NB4 (cell line): ENCODE data around the gene DDX42.
A peak's percentile ranks its signal among the peaks of the same experiment; 100 is the strongest.

ENCODE experiments used
- DNase-seq: peaks from one replicate; pipeline ENCODE4 v3.0.0; 2010; ENCODE audit warnings: low read depth
- H3K4me3 ChIP-seq: one replicate; pipeline ENCODE4 v1.5.1; 2011; ENCODE audit warnings: mild to moderate bottlenecking, low read depth, low read length, moderate library complexity
- MYC ChIP-seq: IDR thresholded peaks from 2 replicates; pipeline ENCODE4 v1.6.1; 2011; ENCODE audit warnings: low read depth, low read length
- POLR2A ChIP-seq: IDR thresholded peaks from 2 replicates; pipeline ENCODE4 v1.6.1; 2011; ENCODE audit warnings: mild to moderate bottlenecking; ENCODE audit not compliant: insufficient read length; ENCODE audit errors: extremely low read depth
- TF ChIP-seq, protein P1 (sequence below): IDR thresholded peaks from 2 replicates; pipeline ENCODE4 v1.6.1; 2011; ENCODE audit warnings: low read depth, low read length
- TF ChIP-seq, protein P2 (sequence below): IDR thresholded peaks from one replicate; pipeline ENCODE4 v1.5.1; 2012; ENCODE audit warnings: low read depth, low read length

Gene DDX42

GRCh38 chr17:63836811-63837210 is 62.8 kb downstream of the DDX42 start:
- no peak for DNase-seq
- TF ChIP-seq, protein P1, sequence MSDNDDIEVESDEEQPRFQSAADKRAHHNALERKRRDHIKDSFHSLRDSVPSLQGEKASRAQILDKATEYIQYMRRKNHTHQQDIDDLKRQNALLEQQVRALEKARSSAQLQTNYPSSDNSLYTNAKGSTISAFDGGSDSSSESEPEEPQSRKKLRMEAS: no peak
- TF ChIP-seq MYC: no peak
- TF ChIP-seq, protein P2, sequence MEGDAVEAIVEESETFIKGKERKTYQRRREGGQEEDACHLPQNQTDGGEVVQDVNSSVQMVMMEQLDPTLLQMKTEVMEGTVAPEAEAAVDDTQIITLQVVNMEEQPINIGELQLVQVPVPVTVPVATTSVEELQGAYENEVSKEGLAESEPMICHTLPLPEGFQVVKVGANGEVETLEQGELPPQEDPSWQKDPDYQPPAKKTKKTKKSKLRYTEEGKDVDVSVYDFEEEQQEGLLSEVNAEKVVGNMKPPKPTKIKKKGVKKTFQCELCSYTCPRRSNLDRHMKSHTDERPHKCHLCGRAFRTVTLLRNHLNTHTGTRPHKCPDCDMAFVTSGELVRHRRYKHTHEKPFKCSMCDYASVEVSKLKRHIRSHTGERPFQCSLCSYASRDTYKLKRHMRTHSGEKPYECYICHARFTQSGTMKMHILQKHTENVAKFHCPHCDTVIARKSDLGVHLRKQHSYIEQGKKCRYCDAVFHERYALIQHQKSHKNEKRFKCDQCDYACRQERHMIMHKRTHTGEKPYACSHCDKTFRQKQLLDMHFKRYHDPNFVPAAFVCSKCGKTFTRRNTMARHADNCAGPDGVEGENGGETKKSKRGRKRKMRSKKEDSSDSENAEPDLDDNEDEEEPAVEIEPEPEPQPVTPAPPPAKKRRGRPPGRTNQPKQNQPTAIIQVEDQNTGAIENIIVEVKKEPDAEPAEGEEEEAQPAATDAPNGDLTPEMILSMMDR: no peak
- TF ChIP-seq POLR2A: no peak
- no peak overlapping the region for H3K4me3 ChIP-seq

DNA sequence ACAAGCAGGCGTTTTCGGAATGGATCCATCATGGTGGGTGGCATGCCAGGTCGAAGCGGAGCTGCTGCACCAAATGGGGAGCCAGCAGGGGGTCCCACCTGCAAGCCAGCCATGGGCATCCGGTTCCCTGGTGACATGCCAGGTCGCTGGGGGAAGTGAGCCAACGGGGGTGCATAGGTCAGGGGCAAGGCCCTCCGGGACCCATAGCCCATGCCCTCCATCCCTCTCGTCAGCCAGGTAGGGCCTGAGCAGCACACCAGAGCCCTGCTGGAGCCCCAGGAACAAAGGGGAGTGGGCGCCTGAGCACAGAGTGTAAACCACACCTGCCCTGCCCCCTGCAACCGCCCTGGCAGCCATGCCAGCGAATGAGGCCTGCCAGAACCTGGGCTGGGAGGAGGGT is 63.5 kb downstream of the DDX42 start:
- DNase-seq: no peak
- H3K4me3 ChIP-seq: no peak overlapping the region
- TF ChIP-seq, protein P2: no peak
- TF ChIP-seq POLR2A (no peak), MYC (no peak)
- TF ChIP-seq, protein P1: no peak

- DNase-seq: no peak
- H3K4me3 ChIP-seq: no peak overlapping the region
- no peak for TF ChIP-seq MYC
- no peak for TF ChIP-seq POLR2A
- TF ChIP-seq, protein P2: no peak
- TF ChIP-seq, protein P1: no peak
Measured at GRCh38 chr17:63837962-63838600, 64.1 kb downstream of the DDX42 start.

DNA sequence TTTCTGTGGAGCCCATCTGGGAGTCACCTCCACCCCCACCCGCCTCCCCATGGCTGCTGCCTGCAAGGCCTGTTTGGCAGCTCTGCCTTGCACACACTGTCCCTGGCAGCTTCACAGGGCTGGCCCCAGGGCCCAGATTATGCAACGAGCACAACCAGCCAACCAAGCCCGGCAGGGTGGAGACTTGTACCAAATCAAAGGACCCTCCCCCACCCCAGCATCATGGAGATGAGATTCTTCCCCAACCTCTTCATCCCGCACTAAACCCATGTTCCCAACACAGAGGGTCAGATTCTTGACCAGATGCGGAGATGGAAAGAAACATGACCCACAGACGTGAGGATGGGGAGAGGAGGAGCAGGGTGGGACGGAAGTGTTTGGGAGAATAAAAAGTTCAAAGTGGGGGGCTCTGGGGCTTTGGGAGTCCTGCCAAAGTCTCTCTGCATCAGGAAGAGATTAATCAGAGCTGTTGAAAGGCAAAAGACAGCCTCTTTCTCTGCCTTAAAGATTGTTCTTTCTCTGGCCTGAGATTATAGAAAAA is 64.7 kb downstream of the DDX42 start:
- DNase-seq: peak; percentile 50
- TF ChIP-seq, protein P2: no peak
- no peak for TF ChIP-seq POLR2A
- TF ChIP-seq, protein P1: no peak
- TF ChIP-seq MYC: no peak
- no peak overlapping the region for H3K4me3 ChIP-seq

DNA sequence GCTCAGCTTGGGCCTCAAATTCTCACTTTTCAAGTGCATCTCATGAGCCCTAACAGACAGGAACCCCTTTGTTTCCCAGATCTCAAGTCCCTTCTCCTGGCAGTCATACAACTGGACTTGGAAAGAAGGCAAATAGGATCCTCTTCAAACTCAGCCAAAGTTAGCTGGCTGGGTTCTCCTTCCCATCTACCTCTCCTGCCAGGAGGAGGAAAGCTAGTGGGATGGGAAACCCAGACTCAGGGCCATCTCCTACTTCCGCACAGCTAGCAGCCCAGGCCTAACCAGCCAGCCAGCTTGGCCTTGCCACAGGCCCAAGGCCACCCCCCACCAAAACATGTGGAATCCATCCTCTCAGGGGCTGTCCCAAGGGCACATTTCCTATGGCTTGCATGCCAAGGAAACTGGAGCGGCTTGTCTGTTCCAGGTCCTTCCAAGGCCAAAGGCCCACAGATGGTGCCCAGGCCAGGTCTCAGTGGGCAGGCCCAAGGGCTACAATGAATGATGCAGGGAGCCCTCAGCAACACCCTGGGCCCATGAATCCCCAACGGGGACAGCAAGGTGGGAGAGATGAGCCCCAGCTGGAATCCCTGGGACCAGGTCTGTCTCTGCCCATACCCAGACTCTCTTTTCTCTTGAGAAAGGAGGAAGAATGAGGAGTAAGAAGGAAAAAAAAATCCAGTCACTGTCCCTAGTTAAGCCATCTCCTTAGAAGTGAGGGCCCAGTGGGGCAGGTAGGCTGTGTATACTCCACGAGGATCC is 66.8 kb downstream of the DDX42 start:
- H3K4me3 ChIP-seq: peak overlapping the region; percentile 90
- TF ChIP-seq, protein P2: no peak
- TF ChIP-seq POLR2A (no peak), MYC (no peak)
- TF ChIP-seq, protein P1: no peak
- no peak for DNase-seq
